ENCODE results near the gene STPG3. TPM values are rescaled to one million over a fixed set of nuclear protein-coding genes. Genes with fewer than 3 reads are reported as not detected.

STPG3 gene
- total RNA-seq, 2 experiments from 2014 or later: not detected

DNA sequence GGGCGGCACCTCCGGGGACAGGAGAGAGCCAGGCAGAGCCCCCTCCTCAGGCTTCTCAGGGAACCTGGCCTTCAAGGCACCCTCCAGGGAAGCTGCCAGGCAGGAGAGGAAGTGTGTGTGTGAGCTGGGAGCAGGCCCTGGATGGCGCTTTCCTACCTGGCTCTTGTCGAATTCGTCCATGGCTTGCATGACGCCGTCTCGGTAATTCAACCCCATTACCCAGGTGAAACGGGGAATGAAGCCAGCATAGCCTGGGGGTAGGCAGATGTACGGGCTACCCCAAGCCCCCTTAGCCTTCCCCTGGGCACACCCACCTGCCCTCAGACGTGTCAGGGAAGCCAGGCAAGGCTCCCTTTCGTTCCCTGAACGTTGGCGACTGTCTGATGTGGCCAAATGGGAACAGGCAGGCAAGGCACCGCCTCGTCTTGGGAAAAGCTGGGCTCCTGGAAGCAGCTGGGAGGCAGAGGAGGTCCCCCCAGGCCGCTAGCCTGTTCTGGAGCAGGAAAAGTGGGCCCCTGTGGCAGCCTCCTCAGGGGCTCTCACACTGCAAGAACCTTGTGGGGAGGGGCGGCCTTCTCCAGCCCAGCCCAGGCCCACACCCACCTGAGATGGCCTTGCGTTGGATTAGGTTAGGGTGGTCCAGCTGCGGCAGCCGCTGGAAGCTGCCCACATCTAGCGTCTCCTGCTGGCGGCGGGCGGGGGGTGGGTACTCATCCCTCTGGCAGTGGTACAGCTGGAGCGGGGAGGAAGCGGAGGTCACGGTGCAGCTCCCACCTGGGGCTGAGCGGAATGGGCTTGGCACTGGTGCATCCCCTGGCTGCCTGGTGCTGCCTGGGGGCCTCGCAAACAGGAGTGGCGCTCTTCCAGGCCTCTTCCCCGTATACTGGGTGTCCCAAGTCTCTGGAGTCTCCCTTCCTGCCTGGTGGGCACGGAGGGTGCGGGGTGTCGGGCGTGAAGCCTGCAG is 6.3 kb upstream of the STPG3 start:
- peaks cover 22% of the 10 kb centered on the region for H3K36me3 Mint-ChIP-seq (ENCODE audit: low read depth)
- H3K27ac ChIP-seq (ENCODE audit: low read depth in 1 of 2, low read length in 2 of 2): no peak overlapping the region
- peak overlapping the region; percentile 89 for H3K27ac Mint-ChIP-seq
- H3K4me1 Mint-ChIP-seq (ENCODE audit: low read depth): peaks cover 12% of the 10 kb centered on the region
- H3K27me3 ChIP-seq (ENCODE audit: control insufficient read depth in 1 of 2, insufficient read depth in 2 of 2, low read length in 2 of 2): no peaks in the 10 kb centered on the region
- ChIA-PET CTCF (interaction anchor here (1.8 kb wide), 1 partner anchor 8 kb away, joined by 4 read pairs; no protein-coding TSS in a partner anchor), POLR2A (interaction anchor here (3.3 kb wide), 1 partner anchor 9 kb away, joined by 27 read pairs; the partner anchor contains the start of gene NELFB)
- H3K27me3 Mint-ChIP-seq: no peaks in the 10 kb centered on the region
- no peak for TF ChIP-seq CTCF (IDR thresholded peaks at IDR 0.05)
- intact Hi-C loops (cut with DNase I, micrococcal nuclease): no loop called here
- ATAC-seq (ENCODE audit: poor library complexity) (no peak), DNase-seq (peak in 1 of 14 experiments; percentile 5)
- peaks cover 21% of the 10 kb centered on the region for H3K36me3 ChIP-seq (ENCODE audit: insufficient read depth, low read length)
- H3K4me3 ChIP-seq (ENCODE audit: low read length): no peak overlapping the region
- no peaks in the 10 kb centered on the region for H3K9me3 ChIP-seq (ENCODE audit: control insufficient read depth in 1 of 2, insufficient read depth in 1 of 2, low read length in 2 of 2)
- peak overlapping the region; percentile 85 for H3K4me3 Mint-ChIP-seq
- H3K9me3 Mint-ChIP-seq: no peaks in the 10 kb centered on the region
- peaks cover 28% of the 10 kb centered on the region for H3K4me1 ChIP-seq (ENCODE audit: insufficient read depth, low read length)

GRCh38 chr9:137245450-137246421 is 5.3 kb upstream of the STPG3 start:
- Histone ChIP-seq H3K4me1 (ENCODE audit: insufficient read depth, low read length) (peaks cover 21% of the 10 kb centered on the region), H3K27ac (ENCODE audit: low read depth in 1 of 2, low read length in 2 of 2) (no peak overlapping the region), H3K36me3 (ENCODE audit: insufficient read depth, low read length) (peaks cover 21% of the 10 kb centered on the region), H3K9me3 (ENCODE audit: control insufficient read depth in 1 of 2, insufficient read depth in 1 of 2, low read length in 2 of 2) (no peaks in the 10 kb centered on the region), H3K4me3 (ENCODE audit: low read length) (no peak overlapping the region), H3K27me3 (ENCODE audit: control insufficient read depth in 1 of 2, insufficient read depth in 2 of 2, low read length in 2 of 2) (no peaks in the 10 kb centered on the region)
- Mint-ChIP-seq H3K36me3 (ENCODE audit: low read depth) (peaks cover 22% of the 10 kb centered on the region), H3K27ac (no peak overlapping the region), H3K4me3 (peak overlapping the region; percentile 4), H3K9me3 (no peaks in the 10 kb centered on the region), H3K4me1 (ENCODE audit: low read depth) (peaks cover 12% of the 10 kb centered on the region), H3K27me3 (no peaks in the 10 kb centered on the region)
- ATAC-seq (ENCODE audit: poor library complexity): no peak
- intact Hi-C loops (cut with DNase I, micrococcal nuclease): no loop called here
- CTCF ChIA-PET: interaction anchor here (1.8 kb wide), 1 partner anchor 9 kb away, joined by 4 read pairs; no protein-coding TSS in a partner anchor
- POLR2A ChIA-PET: no interaction called here
- DNase-seq: peak in 1 of 14 experiments; percentile 6
- no peak for TF ChIP-seq CTCF (IDR thresholded peaks at IDR 0.05)

All from CD4-positive, alpha-beta T cell (primary cell).